Neuronal stem cell (in vitro differentiated cells): ENCODE results near the gene GCAT.
A peak's percentile ranks its signal among the peaks of the same experiment; 100 is the strongest.

Source experiments
- DNase-seq: peaks from one replicate; pipeline ENCODE4 v3.0.0-alpha.2; 2013; ENCODE audit warnings: low spot score
- H2AFZ ChIP-seq: one replicate; pipeline ENCODE4 v1.6.1; 2013; ENCODE audit warnings: mild to moderate bottlenecking, low read length, inconsistent platforms
- H2AK5ac ChIP-seq: 2 replicates; pipeline ENCODE4 v1.6.1; 2013; ENCODE audit warnings: low read depth, mild to moderate bottlenecking, inconsistent platforms, low read length, moderate library complexity, mixed read lengths
- H2BK120ac ChIP-seq: 2 replicates; pipeline ENCODE4 v1.6.1; 2013; ENCODE audit warnings: low read depth, mild to moderate bottlenecking, inconsistent platforms, low read length, moderate library complexity, mixed read lengths
- H2BK12ac ChIP-seq: one replicate; pipeline ENCODE4 v1.6.1; 2013; ENCODE audit warnings: low read length, inconsistent platforms
- H2BK15ac ChIP-seq: 2 replicates; pipeline ENCODE4 v1.6.1; 2013; ENCODE audit warnings: mild to moderate bottlenecking, low read length, inconsistent platforms, mixed read lengths
- H2BK5ac ChIP-seq: one replicate; pipeline ENCODE4 v1.6.1; 2013; ENCODE audit warnings: inconsistent platforms, mild to moderate bottlenecking, low read length, moderate library complexity
- H3K14ac ChIP-seq: one replicate; pipeline ENCODE4 v1.6.1; 2013; ENCODE audit warnings: low read length, inconsistent platforms
- H3K18ac ChIP-seq: 2 replicates; pipeline ENCODE4 v1.6.1; 2013; ENCODE audit warnings: low read length, inconsistent platforms
- H3K23ac ChIP-seq: 2 replicates; pipeline ENCODE4 v1.6.1; 2013; ENCODE audit warnings: low read depth, mild to moderate bottlenecking, mixed read lengths, low read length, inconsistent platforms; ENCODE audit not compliant: poor library complexity
- H3K27ac ChIP-seq: replicated peaks from 3 replicates; pipeline ENCODE4 v1.5.1; 2013; ENCODE audit warnings: low read length, inconsistent platforms
- H3K27me3 ChIP-seq, 3 experiments: 2 replicates each; pipeline ENCODE4 v1.6.1; 2013; ENCODE audit warnings: low read length in 3 of 3, mild to moderate bottlenecking in 2 of 3, inconsistent platforms in 1 of 3, low read depth in 1 of 3, mixed read lengths in 1 of 3, moderate library complexity in 1 of 3; ENCODE audit not compliant: control insufficient read depth in 3 of 3, insufficient read depth in 3 of 3
- H3K36me3 ChIP-seq, 2 donors: replicated peaks in 1 of 2; 2 replicates each; pipeline ENCODE4 v1.6.1; 2013; ENCODE audit warnings: low read length in 2 of 2; ENCODE audit not compliant: control insufficient read depth in 2 of 2, insufficient read depth in 2 of 2
- H3K4ac ChIP-seq: 2 replicates; pipeline ENCODE4 v1.6.1; 2013; ENCODE audit warnings: inconsistent platforms, mild to moderate bottlenecking, low read length, moderate library complexity
- H3K4me1 ChIP-seq, 2 donors: 1 replicate in 1 of 2; 2 replicates in 1 of 2; pipeline ENCODE4 v1.6.1; 2013; ENCODE audit warnings: low read length in 2 of 2, low read depth in 1 of 2; ENCODE audit not compliant: control insufficient read depth in 2 of 2, insufficient read depth in 1 of 2
- H3K4me2 ChIP-seq: one replicate; pipeline ENCODE4 v1.6.1; 2013; ENCODE audit warnings: mild to moderate bottlenecking, low read length, inconsistent platforms; ENCODE audit not compliant: insufficient read depth, poor library complexity, severe bottlenecking
- H3K4me3 ChIP-seq, 2 donors: 2 replicates each; pipeline ENCODE4 v1.5.1; 2013; ENCODE audit warnings: low read length in 2 of 2, mild to moderate bottlenecking in 2 of 2, inconsistent platforms in 1 of 2, moderate library complexity in 1 of 2
- H3K79me1 ChIP-seq: one replicate; pipeline ENCODE4 v1.6.1; 2013; ENCODE audit warnings: low read depth, mild to moderate bottlenecking, inconsistent platforms, low read length, moderate library complexity
- H3K9ac ChIP-seq: one replicate; pipeline ENCODE4 v1.6.1; 2013; ENCODE audit warnings: mild to moderate bottlenecking, low read depth, low read length, inconsistent platforms; ENCODE audit not compliant: poor library complexity
- H3K9me3 ChIP-seq, 2 donors: replicated peaks in 1 of 2; 2 replicates each; pipeline versions ENCODE3 to v1.6.1; 2013; ENCODE audit warnings: low read length in 2 of 2, mild to moderate bottlenecking in 2 of 2, inconsistent platforms in 1 of 2, low read depth in 1 of 2, mixed read lengths in 1 of 2, moderate library complexity in 1 of 2; ENCODE audit not compliant: control insufficient read depth in 2 of 2, insufficient read depth in 1 of 2
- H4K8ac ChIP-seq: one replicate; pipeline ENCODE4 v1.6.1; 2013; ENCODE audit warnings: low read depth, mild to moderate bottlenecking, inconsistent platforms, low read length, moderate library complexity
- H4K91ac ChIP-seq: one replicate; pipeline ENCODE4 v1.6.1; 2013; ENCODE audit warnings: low read length, low read depth, mild to moderate bottlenecking, inconsistent platforms; ENCODE audit not compliant: poor library complexity
- WGBS, 2 donors: extraction: QIAGEN DNeasy Blood & Tissue Kit; methylation state at CpG; one replicate each; pipeline ENCODE4 v1.1.7; 2013; ENCODE audit warnings: missing lambda C conversion rate in 2 of 2, mixed read lengths in 1 of 2; ENCODE audit not compliant: insufficient read length in 2 of 2, insufficient replicate concordance in 1 of 2; ENCODE audit errors: extremely low coverage in 2 of 2; 5-methylcytosine and 5-hydroxymethylcytosine counted together

GCAT gene

GRCh38 chr22:37822079-37822833, 14.5 kb downstream of the GCAT start:
- H2BK120ac ChIP-seq = no peak overlapping the region
- H4K91ac ChIP-seq = no peak overlapping the region
- peak overlapping the region; percentile 5 for H3K18ac ChIP-seq
- no peak overlapping the region for H3K9ac ChIP-seq
- peak overlapping the region; percentile 25 for H3K23ac ChIP-seq
- peaks cover 18 to 22% of the 10 kb centered on the region in 2 donors for H3K4me1 ChIP-seq
- no peaks in the 10 kb centered on the region for H3K36me3 ChIP-seq
- H2BK12ac ChIP-seq = no peak overlapping the region
- peaks cover 0 to 56% (median 24%) of the 10 kb centered on the region in 3 experiments for H3K27me3 ChIP-seq
- H2BK15ac ChIP-seq = no peak overlapping the region
- H3K14ac ChIP-seq = no peak overlapping the region
- no peak overlapping the region for H2BK5ac ChIP-seq
- peak overlapping the region; percentile 12 for H2AK5ac ChIP-seq
- no CpG with 5 or more reads among the region's 8 CpGs for WGBS, 2 donors
- DNase-seq = no peak
- peak overlapping the region in 1 of 2 donors; percentile 12 for H3K4me3 ChIP-seq
- no peak overlapping the region for H4K8ac ChIP-seq
- no peak overlapping the region for H3K4ac ChIP-seq
- no peak overlapping the region for H3K27ac ChIP-seq
- no peaks in the 10 kb centered on the region for H3K79me1 ChIP-seq
- H3K4me2 ChIP-seq = no peak overlapping the region
- H3K9me3 ChIP-seq = peaks cover 0 to 2% of the 10 kb centered on the region in 2 donors
- peak overlapping the region; percentile 90 for H2AFZ ChIP-seq

DNA sequence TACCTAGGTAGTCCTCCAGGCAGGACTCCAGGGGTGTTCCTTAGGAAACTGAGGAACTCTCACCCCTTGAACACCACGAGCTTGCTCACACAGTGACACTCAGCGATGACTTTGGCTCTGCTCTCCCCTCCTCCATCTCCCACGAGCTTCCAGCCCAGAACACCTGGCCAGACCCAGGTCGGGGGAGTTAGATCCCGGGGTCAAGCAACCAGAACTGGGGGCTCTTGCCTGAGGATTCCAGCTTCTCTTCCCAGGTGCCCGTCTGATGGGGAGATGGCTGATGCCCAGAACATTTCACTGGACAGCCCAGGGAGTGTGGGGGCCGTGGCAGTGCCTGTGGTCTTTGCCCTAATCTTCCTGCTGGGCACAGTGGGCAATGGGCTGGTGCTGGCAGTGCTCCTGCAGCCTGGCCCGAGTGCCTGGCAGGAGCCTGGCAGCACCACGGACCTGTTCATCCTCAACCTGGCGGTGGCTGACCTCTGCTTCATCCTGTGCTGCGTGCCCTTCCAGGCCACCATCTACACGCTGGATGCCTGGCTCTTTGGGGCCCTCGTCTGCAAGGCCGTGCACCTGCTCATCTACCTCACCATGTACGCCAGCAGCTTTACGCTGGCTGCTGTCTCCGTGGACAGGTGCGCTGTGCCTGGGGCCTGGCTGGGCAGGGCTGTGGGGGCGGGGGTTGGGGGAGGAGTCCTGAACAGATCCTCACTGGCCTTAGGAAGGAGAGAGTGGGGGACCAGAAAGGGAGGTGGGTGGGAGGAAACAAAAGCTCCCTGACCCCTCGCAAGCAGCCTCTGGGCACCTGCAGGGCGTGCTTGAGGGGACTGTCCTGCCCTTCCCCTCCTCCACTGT, 15.6 kb downstream of the GCAT start, which contains the start of gene GALR3:
GALR3 (plus strand) TSS at position 249 of the 852 bp plus-strand sequence; CDS start at position 274, 25 bp downstream.
- H3K4me2 ChIP-seq = peak within 1 kb of the TSS; percentile 97
- H3K9me3 ChIP-seq = peaks cover 0 to 2% of the 10 kb centered on the region in 2 donors
- no peak for DNase-seq
- H2BK5ac ChIP-seq = no peak within 1 kb of the TSS
- no CpG with 5 or more reads among the region's 21 CpGs for WGBS, 2 donors
- no peak within 1 kb of the TSS for H3K4ac ChIP-seq
- H2AK5ac ChIP-seq = peak within 1 kb of the TSS; percentile 94
- H3K9ac ChIP-seq = peak within 1 kb of the TSS; percentile 50
- peak within 1 kb of the TSS; percentile 43 for H4K91ac ChIP-seq
- H3K4me3 ChIP-seq = peak within 1 kb of the TSS in 1 of 2 donors; percentile 12
- peaks cover 16 to 18% of the 10 kb centered on the region in 2 donors for H3K4me1 ChIP-seq
- peaks cover 0 to 3% of the 10 kb centered on the region in 2 donors for H3K36me3 ChIP-seq
- no peak within 1 kb of the TSS for H4K8ac ChIP-seq
- no peaks in the 10 kb centered on the region for H3K79me1 ChIP-seq
- H2BK12ac ChIP-seq = no peak within 1 kb of the TSS
- H2AFZ ChIP-seq = peak within 1 kb of the TSS; percentile 90
- peak within 1 kb of the TSS; percentile 11 for H2BK15ac ChIP-seq
- H3K27ac ChIP-seq = no peak within 1 kb of the TSS
- peak within 1 kb of the TSS; percentile 91 for H3K23ac ChIP-seq
- H3K14ac ChIP-seq = peak within 1 kb of the TSS; percentile 71
- peaks cover 0 to 54% (median 24%) of the 10 kb centered on the region in 3 experiments for H3K27me3 ChIP-seq
- H3K18ac ChIP-seq = peak within 1 kb of the TSS; percentile 46
- H2BK120ac ChIP-seq = no peak within 1 kb of the TSS

- no peak overlapping the region for H3K4ac ChIP-seq
- H3K9me3 ChIP-seq = no peaks in the 10 kb centered on the region
- no peaks in the 10 kb centered on the region for H3K79me1 ChIP-seq
- H2BK15ac ChIP-seq = peak overlapping the region; percentile 56
- peaks cover 0 to 39% (median 16%) of the 10 kb centered on the region in 3 experiments for H3K27me3 ChIP-seq
- no CpG with 5 or more reads among the region's 135 CpGs for WGBS, 2 donors
- peak overlapping the region; percentile 97 for H3K4me2 ChIP-seq
- no peak overlapping the region for H2BK5ac ChIP-seq
- peaks cover 3 to 17% of the 10 kb centered on the region in 2 donors for H3K36me3 ChIP-seq
- peak overlapping the region in 1 of 2 donors; percentile 85 for H3K4me3 ChIP-seq
- no peak overlapping the region for H2BK120ac ChIP-seq
- H4K91ac ChIP-seq = peak overlapping the region; percentile 48
- peaks cover 11 to 15% of the 10 kb centered on the region in 2 donors for H3K4me1 ChIP-seq
- H2BK12ac ChIP-seq = peak overlapping the region; percentile 89
- H3K18ac ChIP-seq = peak overlapping the region; percentile 93
- H3K9ac ChIP-seq = peak overlapping the region; percentile 94
- no peak for DNase-seq
- H2AFZ ChIP-seq = no peak overlapping the region
- no peak overlapping the region for H3K27ac ChIP-seq
- peak overlapping the region; percentile 92 for H3K14ac ChIP-seq
- H4K8ac ChIP-seq = peak overlapping the region; percentile 93
- peak overlapping the region; percentile 92 for H3K23ac ChIP-seq
- H2AK5ac ChIP-seq = peak overlapping the region; percentile 13
These were observed 17.2 kb downstream of the GCAT start for GRCh38 chr22:37824674-37825641.
